Left hindlimb (tissue), 1 donor: ENCODE measurements around the gene RNF227.
"Not testable (repeated sequence)": the region's sequence is repeated elsewhere in the genome, so short reads cannot be mapped to it uniquely, and the experiment has no call there.

ENCODE experiments used
- DNase-seq: peaks from one replicate; pipeline ENCODE4 v3.0.0-alpha.2; 2018

Gene RNF227

DNA sequence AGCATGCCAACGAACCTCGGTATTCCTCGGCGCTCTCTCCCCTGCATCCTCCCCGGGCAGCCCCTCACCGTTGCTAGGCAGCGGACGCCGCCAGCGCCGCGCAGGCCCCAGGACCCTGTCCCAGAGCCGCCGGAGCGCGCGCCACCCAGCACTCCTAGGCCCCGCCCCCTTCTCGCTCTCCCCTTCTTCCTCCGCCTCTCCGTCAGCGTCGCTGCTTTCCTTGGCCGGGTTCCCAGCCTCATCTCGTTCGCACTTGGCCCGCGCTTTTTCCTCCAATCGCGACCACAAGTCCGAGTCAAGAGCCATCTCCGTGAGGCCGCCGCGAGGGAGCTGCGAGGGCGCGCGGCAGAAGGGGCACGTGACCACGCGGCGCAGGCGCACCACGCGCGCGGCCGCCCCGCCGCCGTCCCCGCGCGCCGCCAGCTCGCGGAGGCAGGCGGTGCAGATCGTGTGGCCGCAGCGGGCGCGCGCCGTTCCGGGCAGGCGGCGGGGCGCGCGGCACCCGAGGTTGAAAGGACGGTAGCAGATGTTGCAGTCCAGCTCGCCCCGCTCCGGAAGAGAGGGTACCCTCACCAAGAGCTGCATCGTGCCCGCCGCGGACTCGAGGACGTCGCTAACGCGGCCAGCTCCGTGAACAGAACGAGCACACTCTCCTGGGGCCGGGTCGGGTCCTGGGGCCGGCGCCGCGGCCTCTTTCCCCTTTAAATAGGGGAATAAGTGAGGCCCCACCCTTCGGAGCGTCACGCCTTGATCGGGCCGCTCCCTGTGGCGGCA is at the start of gene RNF227:
TSS of gene RNF227 (minus strand) at position 679 of the 774 bp plus-strand sequence. CDS start at position 585, 94 bp downstream.
- DNase-seq, result peak; percentile 98

- DNase-seq, result no peak
Observed at GRCh38 chr17:7961421-7961820, 45.3 kb upstream of the RNF227 start.

GRCh38 chr17:7959503-7960253 is 43.6 kb upstream of the RNF227 start:
- DNase-seq, result no peak

DNA sequence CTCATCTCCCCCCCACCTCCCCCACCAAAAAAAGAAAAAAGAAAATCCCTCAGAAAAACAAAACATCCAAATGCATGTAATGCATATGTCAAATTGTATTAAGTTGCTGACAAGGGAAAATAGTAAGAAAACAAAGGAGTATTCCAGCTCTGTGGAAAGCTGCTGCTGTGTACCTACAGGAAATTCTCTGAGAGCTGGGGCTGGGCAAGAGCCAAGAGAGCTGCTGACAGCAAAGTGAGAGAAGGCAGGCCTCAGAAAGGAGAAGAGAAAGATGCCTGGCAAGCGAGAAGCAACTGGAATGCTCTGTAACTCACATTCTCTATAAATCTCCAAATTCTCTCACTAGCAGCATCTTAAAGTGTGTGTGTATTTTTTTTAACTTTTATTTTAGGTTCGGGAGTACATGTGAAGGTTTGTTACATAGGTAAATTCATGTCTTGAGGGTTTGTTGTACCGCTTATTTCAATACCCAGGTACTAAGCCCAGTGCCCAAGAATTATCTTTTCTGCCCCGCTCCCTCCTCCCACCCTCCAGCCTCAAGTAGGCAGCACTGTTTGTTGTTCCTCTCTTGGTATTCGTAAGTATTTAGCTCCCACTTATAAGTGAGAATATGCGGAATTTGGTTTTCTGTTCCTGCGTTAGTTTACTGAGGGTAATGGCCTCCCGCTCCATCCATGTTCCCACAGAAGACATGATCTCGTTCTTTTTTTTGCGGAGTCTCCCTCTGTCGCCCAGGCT is 40.3 kb upstream of the RNF227 start:
- peak; percentile 48 for DNase-seq

DNA sequence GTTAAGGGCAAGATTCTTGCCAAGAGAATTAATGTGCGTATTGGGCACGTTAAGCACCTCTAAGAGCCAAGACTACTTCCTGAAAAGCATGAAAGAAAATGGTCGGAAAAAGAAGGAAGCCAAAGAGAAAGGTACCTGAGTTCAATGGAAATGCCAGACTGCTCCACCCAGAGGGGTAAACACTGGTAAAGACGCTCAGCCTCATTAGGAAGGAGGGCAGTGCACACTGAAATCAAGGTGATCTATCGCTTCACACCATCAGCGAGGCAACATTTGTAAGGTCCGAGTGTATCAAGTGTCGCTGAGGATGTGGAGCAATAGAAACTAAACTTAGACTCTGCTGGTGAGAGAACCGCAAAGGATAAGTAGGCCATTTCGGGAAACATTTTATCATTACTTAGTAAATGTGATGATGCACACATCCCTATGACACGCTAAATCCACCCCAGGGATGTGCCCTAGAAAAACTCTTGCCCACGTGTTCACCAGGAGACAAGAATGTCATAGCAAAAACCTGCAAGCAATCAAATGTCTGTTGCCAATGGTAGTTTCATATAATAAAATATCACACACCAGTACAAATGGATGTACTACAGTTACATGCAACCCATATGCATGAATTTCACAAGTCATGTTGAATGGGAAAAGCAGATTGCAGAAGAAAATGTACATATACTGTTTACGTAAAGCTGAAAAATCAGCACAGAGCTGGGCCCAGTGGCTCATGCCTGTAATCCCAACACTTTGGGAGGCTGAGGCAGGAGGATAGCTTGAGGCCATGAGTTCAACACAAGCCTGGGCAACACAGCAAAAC is 39.5 kb upstream of the RNF227 start:
- no peak for DNase-seq

DNA sequence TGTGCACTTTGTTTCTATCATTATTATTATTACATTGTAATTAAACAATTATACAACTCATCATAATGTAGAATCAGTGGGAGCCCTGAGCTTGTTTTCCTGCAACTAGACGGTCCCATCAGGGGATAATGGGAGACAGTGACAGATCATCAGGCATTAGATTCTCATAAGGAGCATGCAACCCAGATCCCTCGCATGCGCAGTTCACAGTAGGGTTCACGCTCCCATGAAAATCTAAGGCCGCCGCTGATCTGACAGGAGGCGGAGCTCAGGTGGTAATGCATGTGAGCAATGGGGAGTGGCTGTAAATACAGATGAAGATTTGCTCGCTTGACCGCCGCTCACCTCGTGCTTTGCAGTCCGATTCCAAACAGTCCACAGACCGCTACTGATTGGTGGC is 37.2 kb upstream of the RNF227 start:
- DNase-seq, result not testable (repeated sequence)

GRCh38 chr17:7951143-7951792 is 35.2 kb upstream of the RNF227 start:
- DNase-seq, result no peak

- DNase-seq, result no peak
Observed at GRCh38 chr17:7950578-7950977, 34.5 kb upstream of the RNF227 start.

DNA sequence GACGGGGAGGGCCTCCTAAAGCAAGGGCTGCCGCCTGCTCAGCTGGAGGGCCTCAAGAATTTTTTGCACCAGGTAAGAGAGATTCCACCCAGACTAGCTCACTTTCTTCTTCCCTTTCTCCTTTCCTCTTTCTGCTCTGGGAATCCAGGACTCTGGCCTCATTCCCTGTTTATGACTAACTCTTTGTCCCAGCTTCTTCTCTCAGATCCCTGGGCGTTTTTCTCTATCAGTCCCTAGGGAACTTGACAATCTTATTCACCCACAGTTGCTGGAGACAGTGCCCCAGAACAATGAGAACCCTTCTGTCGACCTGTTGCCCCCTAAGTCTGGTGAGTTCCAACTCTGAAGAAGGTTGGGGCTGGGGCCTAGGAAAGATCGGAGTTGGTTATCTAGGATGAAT is 31.6 kb upstream of the RNF227 start:
- DNase-seq, result no peak

GRCh38 chr17:7946441-7946840 is 30.4 kb upstream of the RNF227 start:
- DNase-seq, result no peak

GRCh38 chr17:7945651-7946050 is 29.6 kb upstream of the RNF227 start:
- no peak for DNase-seq

DNA sequence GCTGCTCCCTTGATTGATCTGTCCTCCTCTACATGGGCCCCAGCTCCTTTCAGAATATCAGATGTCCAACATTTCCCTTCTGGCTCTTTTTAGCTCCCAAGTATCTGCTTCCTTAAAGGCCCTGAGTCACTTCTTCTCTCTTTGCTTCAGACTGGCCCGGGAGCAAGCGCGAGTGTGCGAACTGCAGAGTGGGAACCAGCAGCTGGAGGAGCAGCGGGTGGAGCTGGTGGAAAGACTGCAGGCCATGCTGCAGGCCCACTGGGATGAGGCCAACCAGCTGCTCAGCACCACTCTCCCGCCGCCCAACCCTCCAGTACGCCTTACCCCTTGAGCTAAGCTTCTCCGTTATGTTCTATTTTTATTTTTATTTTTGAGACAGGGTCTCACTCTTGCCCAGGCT is 28.2 kb upstream of the RNF227 start:
- DNase-seq, result no peak

DNA sequence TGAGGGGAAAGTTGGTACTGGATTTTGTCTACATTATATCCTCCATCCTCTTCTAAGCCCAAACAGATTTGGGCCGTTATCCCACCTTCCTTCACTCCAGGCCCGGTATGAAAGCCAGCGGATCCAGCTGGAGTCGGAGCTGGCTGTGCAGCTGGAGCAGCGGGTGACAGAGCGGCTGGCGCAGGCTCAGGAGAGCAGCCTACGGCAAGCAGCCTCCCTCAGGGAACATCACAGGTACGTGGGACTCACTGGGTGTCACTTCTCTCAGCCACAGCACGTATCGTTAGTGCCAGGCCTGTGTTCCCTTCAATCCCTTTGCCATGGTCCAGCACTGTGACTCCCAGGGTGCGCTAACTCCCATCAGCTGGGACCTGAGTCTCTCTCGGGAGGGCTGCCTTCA is 27.2 kb upstream of the RNF227 start:
- no peak for DNase-seq

- DNase-seq, result no peak
Observed at GRCh38 chr17:7940743-7941142, 24.7 kb upstream of the RNF227 start.

DNA sequence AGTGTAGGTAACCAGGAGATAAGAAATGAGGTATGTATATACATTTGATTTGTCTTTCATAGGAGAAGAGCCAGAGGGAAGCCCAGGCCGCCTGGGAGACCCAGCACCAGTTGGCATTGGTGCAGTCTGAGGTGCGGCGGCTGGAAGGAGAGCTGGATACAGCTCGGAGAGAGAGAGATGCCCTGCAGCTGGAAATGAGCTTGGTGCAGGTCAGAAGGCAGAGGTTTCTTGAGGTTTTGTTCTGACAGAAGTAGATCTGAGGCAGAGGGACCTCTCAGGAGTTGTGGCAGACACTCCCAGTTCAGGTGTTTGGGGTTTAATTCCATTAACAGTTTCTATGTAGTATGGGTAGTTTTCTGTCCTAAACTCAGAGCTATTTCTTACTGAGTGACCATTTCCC is 23.9 kb upstream of the RNF227 start:
- DNase-seq, result no peak

DNA sequence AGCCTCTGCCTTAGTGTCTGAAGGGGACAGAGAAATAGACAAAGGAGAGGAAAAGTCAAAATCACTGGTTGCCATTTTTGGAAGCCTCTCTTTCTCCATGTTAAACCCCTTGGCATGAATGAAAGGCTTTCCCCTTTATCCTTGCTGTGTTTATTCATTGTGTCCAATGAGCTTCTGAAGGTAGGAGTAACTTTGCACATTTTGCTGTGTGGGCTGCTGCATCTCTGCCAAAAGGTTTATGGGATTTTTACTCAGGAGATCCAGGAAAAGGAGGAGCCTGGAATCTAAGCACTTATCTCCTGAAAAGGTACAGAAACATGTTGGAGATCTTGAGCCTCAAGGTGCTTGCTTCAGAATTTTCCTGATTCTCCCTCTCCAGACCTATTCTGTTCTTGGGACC is 19.8 kb upstream of the RNF227 start:
- DNase-seq, result no peak

- no peak for DNase-seq
Observed at GRCh38 chr17:7932949-7933348, 16.9 kb upstream of the RNF227 start.

- DNase-seq, result no peak
Observed at GRCh38 chr17:7932483-7932891, 16.4 kb upstream of the RNF227 start.

DNA sequence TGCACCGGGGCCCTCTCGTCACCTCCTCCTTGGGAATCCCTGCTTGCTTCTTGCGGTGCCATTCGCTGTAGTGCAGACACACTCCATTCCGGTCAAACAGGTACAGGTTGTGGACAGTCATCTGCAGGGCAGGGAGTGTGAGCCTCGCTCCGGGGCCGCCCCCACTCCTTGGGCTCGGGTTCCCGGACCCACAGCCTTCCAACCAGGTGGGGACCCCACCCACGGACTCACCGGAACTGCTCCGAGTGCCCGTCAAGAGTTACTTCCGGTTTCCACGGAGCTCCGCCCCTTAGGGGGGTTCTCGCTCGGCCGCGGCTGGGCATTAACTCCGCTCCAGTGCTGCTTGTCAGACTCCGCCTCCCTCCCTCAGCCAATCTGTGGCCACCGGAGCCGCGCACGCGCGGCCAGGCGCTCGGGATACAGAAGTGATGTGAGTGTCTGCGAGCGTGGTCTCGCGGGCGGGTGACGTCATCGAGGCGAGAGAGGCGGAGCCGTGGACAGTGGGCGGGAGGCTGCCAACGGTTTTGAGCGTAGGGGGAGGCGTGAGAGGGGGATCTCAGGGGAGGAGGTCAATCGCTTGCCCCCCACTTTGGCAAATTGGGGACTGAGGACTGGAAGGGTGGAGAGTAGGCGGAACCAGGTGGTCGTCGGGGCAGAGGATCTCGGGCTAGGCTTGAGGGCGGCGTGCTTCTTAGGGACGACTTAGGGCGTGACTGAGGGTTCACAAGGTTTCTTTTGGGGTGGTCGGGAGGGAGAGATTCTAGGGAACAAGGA is 15.8 kb upstream of the RNF227 start, which contains the start of the genes CNTROB and TRAPPC1:
TSS of gene CNTROB (plus strand) at position 498 of the 774 bp plus-strand sequence. CDS start 874 bp downstream, outside the sequence.
TSS of gene TRAPPC1 (minus strand) at position 238 of the 774 bp plus-strand sequence. CDS start at position 121, 117 bp downstream.
- peak; percentile 100 for DNase-seq

DNA sequence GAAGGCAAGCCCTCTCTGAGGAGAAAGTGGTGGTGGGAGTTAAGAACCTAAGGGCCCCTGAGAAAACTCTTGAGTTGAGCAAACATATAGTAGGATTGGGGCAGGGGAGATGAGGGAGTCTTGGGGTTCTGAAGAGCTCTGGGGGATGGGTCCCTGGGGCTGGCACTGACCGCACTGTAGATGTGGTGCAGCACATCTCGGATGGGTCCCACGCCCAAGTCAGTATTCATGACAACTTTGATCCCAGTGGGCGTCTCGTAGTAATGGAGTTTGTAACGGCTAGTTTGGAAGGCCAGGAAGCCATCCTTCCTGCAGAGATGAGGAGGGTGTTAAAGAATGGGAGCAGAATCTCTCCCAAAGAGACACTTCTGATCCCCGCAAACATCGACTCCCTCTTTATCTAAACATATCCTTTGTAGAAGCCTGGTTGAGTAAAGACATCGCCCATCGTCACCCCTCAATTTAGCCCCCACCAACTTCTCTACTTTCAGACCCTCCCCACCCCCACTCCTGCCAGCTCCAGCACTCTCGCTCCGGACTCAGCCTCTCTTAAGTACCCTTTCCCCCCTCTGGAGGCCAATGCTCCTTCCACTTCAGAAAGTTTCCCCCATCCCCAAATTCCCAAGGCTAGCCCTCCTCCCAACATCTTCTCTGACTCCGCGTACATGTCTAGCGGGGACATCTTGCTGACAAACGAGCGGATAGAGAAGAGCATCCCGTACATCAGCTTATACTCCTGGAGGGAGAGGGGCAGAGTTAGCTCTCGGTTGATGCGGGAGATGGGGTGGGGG is 14.9 kb upstream of the RNF227 start:
- no peak for DNase-seq
